CD4-positive, alpha-beta T cell (primary cell): Measurements from ENCODE around the gene TEX22. TPM values are rescaled to one million over a fixed set of nuclear protein-coding genes. Genes with fewer than 3 reads are reported as not detected.

Experiments used
- ATAC-seq: fragments of 200-7000 bp; cut with Tn5 transposase; one replicate; pipeline ENCODE4 v1.10.0; 2022; ENCODE audit warnings: mild to moderate bottlenecking; ENCODE audit not compliant: poor library complexity
- CTCF ChIA-PET: fragments of 350-600 bp; sonication (Branson Sonifier 250); formaldehyde crosslinking; loops from one replicate; lab custom pipeline; 2021; ENCODE audit warnings: antibody characterized with exemption, inconsistent platforms; lab: Charles Lee
- POLR2A ChIA-PET: fragments of 350-600 bp; sonication (Branson Sonifier 250); formaldehyde crosslinking; loops from one replicate; lab custom pipeline; 2021; ENCODE audit warnings: antibody characterized with exemption, inconsistent platforms; lab: Charles Lee
- DNase-seq, 14 experiments: peaks; one replicate each; pipeline ENCODE4 v3.0.0-alpha.2; 2013 to 2020; ENCODE audit warnings: mixed read lengths in 2 of 14
- H3K27ac ChIP-seq, 2 donors: one replicate each; pipeline versions ENCODE4 v1.5.1 to v1.7.0; 2013; ENCODE audit warnings: low read length in 2 of 2, low read depth in 1 of 2, mild to moderate bottlenecking in 1 of 2
- H3K27me3 ChIP-seq, 2 experiments: 1 replicate in 1 of 2; 2 replicates in 1 of 2; pipeline versions ENCODE4 v1.6.1 to v1.7.0; 2013; ENCODE audit warnings: low read length in 2 of 2, control low read depth in 1 of 2, mild to moderate bottlenecking in 1 of 2, moderate library complexity in 1 of 2; ENCODE audit not compliant: insufficient read depth in 2 of 2, control insufficient read depth in 1 of 2
- H3K36me3 ChIP-seq: one replicate; pipeline ENCODE4 v1.6.1; 2013; ENCODE audit warnings: low read length, control low read depth; ENCODE audit not compliant: insufficient read depth
- H3K4me1 ChIP-seq: one replicate; pipeline ENCODE4 v1.6.1; 2013; ENCODE audit warnings: low read length, control low read depth; ENCODE audit not compliant: insufficient read depth
- H3K4me3 ChIP-seq: one replicate; pipeline ENCODE4 v1.5.1; 2013; ENCODE audit warnings: mild to moderate bottlenecking, low read length, moderate library complexity
- H3K9me3 ChIP-seq, 2 experiments: 1 replicate in 1 of 2; 2 replicates in 1 of 2; pipeline versions ENCODE4 v1.6.1 to v1.7.0; 2013; ENCODE audit warnings: low read length in 2 of 2, mild to moderate bottlenecking in 2 of 2, control low read depth in 1 of 2, moderate library complexity in 1 of 2; ENCODE audit not compliant: control insufficient read depth in 1 of 2, insufficient read depth in 1 of 2
- H3K27ac Mint-ChIP-seq: one replicate; pipeline ENCODE4 v1.8.0; 2020; ENCODE audit warnings: mixed read lengths
- H3K27me3 Mint-ChIP-seq: one replicate; pipeline ENCODE4 v1.8.0; 2021; ENCODE audit warnings: mixed read lengths
- H3K36me3 Mint-ChIP-seq: one replicate; pipeline ENCODE4 v1.8.0; 2021; ENCODE audit warnings: low read depth, mixed read lengths
- H3K4me1 Mint-ChIP-seq: one replicate; pipeline ENCODE4 v1.8.0; 2021; ENCODE audit warnings: low read depth, mixed read lengths
- H3K4me3 Mint-ChIP-seq: one replicate; pipeline ENCODE4 v1.8.0; 2020; ENCODE audit warnings: mild to moderate bottlenecking, mixed read lengths
- H3K9me3 Mint-ChIP-seq: one replicate; pipeline ENCODE4 v1.8.0; 2020; ENCODE audit warnings: mixed read lengths
- intact Hi-C, 2 experiments: fragments of 100-400 bp; cut with DNase I in 1 of 2; cut with micrococcal nuclease in 1 of 2; formaldehyde crosslinking; loops; one replicate each; pipeline versions ENCODE4 v1.15.1 to v1.9.0; 2023 to 2025; cut with DNase I, micrococcal nuclease
- total RNA-seq, 174 experiments: library from RNA in 2 of 174; stranded (reverse) in 2 of 174; gene quantifications; one replicate each; pipeline ENCODE4 v1.2.3 and lab custom pipeline; 2021 to 2026
- TF ChIP-seq, protein P1 (sequence below): fragments of 200-600 bp; IDR thresholded peaks from one replicate; pipeline ENCODE4 v1.8.0; 2022; ENCODE audit warnings: antibody characterized with exemption, mild to moderate bottlenecking

The TEX22 gene
- total RNA-seq, 2 experiments from 2014 or later = 1.3 to 2.8 TPM

DNA sequence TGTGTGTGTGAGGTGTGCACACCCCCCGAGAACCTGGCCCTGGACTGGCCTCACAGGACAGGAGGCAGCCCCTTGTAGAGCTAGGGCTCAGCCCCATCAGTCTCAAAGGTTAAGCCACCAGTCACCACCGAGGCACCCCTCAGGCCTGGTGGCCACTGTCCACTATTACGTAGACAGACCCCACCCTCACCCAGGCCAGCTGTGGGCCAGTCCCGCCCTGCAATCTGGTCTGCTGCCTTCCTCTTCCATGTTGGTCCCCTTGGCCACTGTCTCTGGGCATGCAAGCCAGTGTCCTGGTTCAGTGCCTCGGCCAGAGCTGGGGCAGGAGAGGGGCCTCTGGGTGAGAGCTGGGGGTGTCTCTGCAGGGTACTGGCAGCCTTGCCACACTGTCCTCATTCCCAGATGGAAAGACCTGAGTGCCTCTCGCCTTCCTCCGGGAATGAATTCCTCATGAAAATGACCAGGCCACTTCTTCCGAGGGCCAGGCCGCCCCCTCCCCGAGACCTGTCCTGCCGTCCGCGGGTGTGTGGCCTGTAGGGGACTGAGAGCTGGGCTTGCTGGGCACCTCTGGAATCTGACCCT is 897 bp upstream of the TEX22 start:
- DNase-seq (no peak), ATAC-seq (no peak)
- intact Hi-C loops = loop anchor here in 1 of 2 experiments (5.0 kb wide), 1 partner anchor 95 kb away; the partner anchor contains the start of gene TEDC1
- Histone ChIP-seq H3K9me3 (peaks cover 4 to 24% of the 10 kb centered on the region in 2 experiments), H3K27ac (no peak overlapping the region), H3K4me3 (peak overlapping the region; percentile 71), H3K27me3 (no peaks in the 10 kb centered on the region), H3K36me3 (peaks cover 16% of the 10 kb centered on the region), H3K4me1 (peaks cover 30% of the 10 kb centered on the region)
- ChIA-PET POLR2A (interaction anchor here (1.0 to 2.5 kb wide), 2 partner anchors 51 to 93 kb away, joined by 3 to 16 read pairs; partner anchors contain the start of gene TEDC1), CTCF (interaction anchor here (1.0 to 1.9 kb wide), 3 partner anchors 26 to 93 kb away, joined by 3 to 5 read pairs (median 4); partner anchors contain the start of gene TEDC1)
- H3K4me1 Mint-ChIP-seq = peaks cover 11% of the 10 kb centered on the region
- H3K4me3 Mint-ChIP-seq = peak overlapping the region; percentile 80
- H3K27me3 Mint-ChIP-seq = no peaks in the 10 kb centered on the region
- H3K27ac Mint-ChIP-seq = peak overlapping the region; percentile 72
- peaks cover 3% of the 10 kb centered on the region for H3K9me3 Mint-ChIP-seq
- H3K36me3 Mint-ChIP-seq = peaks cover 29% of the 10 kb centered on the region
- TF ChIP-seq, protein P1, sequence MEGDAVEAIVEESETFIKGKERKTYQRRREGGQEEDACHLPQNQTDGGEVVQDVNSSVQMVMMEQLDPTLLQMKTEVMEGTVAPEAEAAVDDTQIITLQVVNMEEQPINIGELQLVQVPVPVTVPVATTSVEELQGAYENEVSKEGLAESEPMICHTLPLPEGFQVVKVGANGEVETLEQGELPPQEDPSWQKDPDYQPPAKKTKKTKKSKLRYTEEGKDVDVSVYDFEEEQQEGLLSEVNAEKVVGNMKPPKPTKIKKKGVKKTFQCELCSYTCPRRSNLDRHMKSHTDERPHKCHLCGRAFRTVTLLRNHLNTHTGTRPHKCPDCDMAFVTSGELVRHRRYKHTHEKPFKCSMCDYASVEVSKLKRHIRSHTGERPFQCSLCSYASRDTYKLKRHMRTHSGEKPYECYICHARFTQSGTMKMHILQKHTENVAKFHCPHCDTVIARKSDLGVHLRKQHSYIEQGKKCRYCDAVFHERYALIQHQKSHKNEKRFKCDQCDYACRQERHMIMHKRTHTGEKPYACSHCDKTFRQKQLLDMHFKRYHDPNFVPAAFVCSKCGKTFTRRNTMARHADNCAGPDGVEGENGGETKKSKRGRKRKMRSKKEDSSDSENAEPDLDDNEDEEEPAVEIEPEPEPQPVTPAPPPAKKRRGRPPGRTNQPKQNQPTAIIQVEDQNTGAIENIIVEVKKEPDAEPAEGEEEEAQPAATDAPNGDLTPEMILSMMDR = no peak

DNA sequence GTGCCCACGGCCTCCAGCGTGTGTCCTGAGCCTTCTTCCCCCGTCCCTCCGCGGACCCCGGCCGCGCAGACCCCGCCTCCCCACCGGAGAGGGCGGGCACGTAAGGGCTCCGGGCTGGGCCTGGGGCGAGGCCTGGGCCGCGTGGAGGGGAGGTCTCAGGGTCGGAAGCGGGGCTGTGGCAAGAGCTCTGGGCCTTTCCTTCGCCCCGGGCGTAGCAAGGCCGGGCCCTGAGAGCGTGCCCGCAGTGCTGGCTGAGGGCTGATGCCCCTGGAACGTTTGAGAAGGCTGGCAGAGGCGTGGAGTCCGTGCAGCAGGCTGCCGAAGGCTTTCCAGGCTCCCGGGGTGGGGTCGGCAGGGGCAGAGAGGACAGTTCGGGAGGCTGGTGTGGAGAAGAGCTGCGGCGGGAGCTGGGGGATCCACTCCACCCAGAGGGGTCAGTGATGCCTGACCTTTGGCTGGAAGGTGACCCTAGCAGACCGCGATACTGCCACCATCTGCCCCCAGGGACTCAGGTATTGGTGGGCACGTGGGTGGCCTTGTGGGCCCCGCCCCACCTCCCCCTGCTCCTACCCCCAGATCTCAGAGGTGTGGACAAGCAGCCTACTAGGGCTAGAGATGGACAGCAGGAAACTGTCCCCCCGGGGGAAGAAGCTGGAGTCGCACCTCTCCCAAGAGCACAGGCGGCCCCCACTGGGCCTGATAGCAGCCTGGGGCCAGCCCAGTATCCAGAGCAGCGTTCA is 558 bp downstream of the TEX22 start:
- Mint-ChIP-seq H3K27ac (peak overlapping the region; percentile 53), H3K4me3 (peak overlapping the region; percentile 79), H3K9me3 (peaks cover 3% of the 10 kb centered on the region), H3K27me3 (no peaks in the 10 kb centered on the region), H3K4me1 (peaks cover 17% of the 10 kb centered on the region), H3K36me3 (peaks cover 34% of the 10 kb centered on the region)
- peaks cover 16% of the 10 kb centered on the region for H3K36me3 ChIP-seq
- ATAC-seq = peak; percentile 52
- POLR2A ChIA-PET = interaction anchor here (2.5 kb wide), 1 partner anchor 92 kb away, joined by 16 read pairs; the partner anchor contains the start of gene TEDC1
- DNase-seq = peak in 2 of 14 experiments; percentile 20 to 26
- peak overlapping the region; percentile 44 to 65 for H3K27ac ChIP-seq
- H3K27me3 ChIP-seq = no peaks in the 10 kb centered on the region
- TF ChIP-seq, protein P1 = no peak
- intact Hi-C loops = loop anchor here in 1 of 2 experiments (1.0 to 5.0 kb wide), 3 partner anchors 16 to 93 kb away; partner anchors contain the start of gene TEDC1
- peaks cover 4 to 28% of the 10 kb centered on the region in 2 experiments for H3K9me3 ChIP-seq
- CTCF ChIA-PET = interaction anchor here (1.9 kb wide), 1 partner anchor 92 kb away, joined by 5 read pairs; the partner anchor contains the start of gene TEDC1
- H3K4me1 ChIP-seq = peaks cover 30% of the 10 kb centered on the region
- H3K4me3 ChIP-seq = peak overlapping the region; percentile 71

DNA sequence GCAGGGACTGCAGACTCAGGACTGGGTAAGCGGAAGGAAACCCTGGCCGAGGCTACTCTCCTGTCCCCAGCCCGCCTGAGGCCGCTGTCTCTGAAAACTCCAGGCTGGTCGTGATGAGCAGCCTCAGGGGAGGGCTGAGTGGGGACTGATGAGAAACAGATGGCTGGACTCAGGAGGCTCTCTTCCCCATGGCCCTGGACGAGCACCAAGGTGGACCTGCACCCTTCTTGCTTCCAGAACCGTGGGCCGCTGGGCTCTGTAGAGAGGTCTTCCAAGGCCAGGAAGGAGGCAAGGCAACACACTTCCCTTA is 1.1 kb downstream of the TEX22 start:
- TF ChIP-seq, protein P1 = no peak
- peaks cover 4 to 31% of the 10 kb centered on the region in 2 experiments for H3K9me3 ChIP-seq
- H3K36me3 Mint-ChIP-seq = peaks cover 34% of the 10 kb centered on the region
- no peaks in the 10 kb centered on the region for H3K27me3 ChIP-seq
- H3K9me3 Mint-ChIP-seq = peaks cover 3% of the 10 kb centered on the region
- intact Hi-C loops = loop anchor here in 1 of 2 experiments (2.0 to 5.0 kb wide), 2 partner anchors 81 to 93 kb away; partner anchors contain the start of gene TEDC1
- H3K36me3 ChIP-seq = peaks cover 16% of the 10 kb centered on the region
- H3K4me1 Mint-ChIP-seq = peaks cover 23% of the 10 kb centered on the region
- peak overlapping the region in 1 of 2 donors; percentile 20 for H3K27ac ChIP-seq
- peaks cover 30% of the 10 kb centered on the region for H3K4me1 ChIP-seq
- H3K27ac Mint-ChIP-seq = no peak overlapping the region
- peak overlapping the region; percentile 79 for H3K4me3 Mint-ChIP-seq
- H3K4me3 ChIP-seq = peak overlapping the region; percentile 71
- ChIA-PET POLR2A (interaction anchor here (1.0 to 2.5 kb wide), 2 partner anchors 24 to 91 kb away, joined by 3 to 16 read pairs; partner anchors contain the start of gene TEDC1), CTCF (no interaction called here)
- DNase-seq = no peak
- no peaks in the 10 kb centered on the region for H3K27me3 Mint-ChIP-seq
- ATAC-seq = no peak
